ENCODE data around the gene EDAR. TPM values are rescaled to one million over a fixed set of nuclear protein-coding genes. Genes with fewer than 3 reads are reported as not detected.
A peak's percentile ranks its signal among the peaks of the same experiment; 100 is the strongest.

The EDAR gene
- total and polyA plus RNA-seq, 4 experiments from 2014 or later = 3.0 to 6.3 (median 4.6) TPM

DNA sequence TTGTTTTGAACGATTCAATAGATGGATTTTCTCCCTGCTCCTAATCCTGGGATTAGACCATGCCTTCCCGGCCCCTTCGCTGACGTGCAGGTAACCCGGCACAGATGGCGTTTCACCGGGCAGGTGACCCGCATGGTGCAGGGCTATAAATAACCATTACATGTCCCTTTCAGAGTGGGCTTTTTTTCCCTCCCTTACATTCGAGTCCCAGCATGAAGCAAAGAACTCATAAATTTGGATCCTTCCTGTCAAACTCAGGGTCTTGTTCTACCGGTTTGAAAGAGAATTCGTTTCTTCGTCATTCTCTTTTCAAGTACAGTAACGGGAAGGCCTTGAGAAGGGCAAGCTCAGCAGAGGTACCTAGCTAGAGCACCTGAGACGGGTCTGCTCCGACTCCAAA lies 46.1 kb downstream of the EDAR start:
- H3K36me3 Mint-ChIP-seq = peaks cover under 1 to 11% of the 10 kb centered on the region in 2 donors
- H3K27me3 Mint-ChIP-seq = no peaks in the 10 kb centered on the region
- H3K9me3 Mint-ChIP-seq = peaks cover 0 to 26% (median 17%) of the 10 kb centered on the region in 8 donors
- no peak overlapping the region for H3K27ac ChIP-seq (ENCODE audit: low read depth, low read length)
- H3K36me3 ChIP-seq (ENCODE audit: insufficient read depth, low read length) = no peaks in the 10 kb centered on the region
- ChIA-PET POLR2A (ENCODE audit: partially characterized antibody) (no interaction called here), CTCF (ENCODE audit: partially characterized antibody) (no interaction called here)
- no peak overlapping the region for H3K4me3 ChIP-seq (ENCODE audit: low read length in 2 of 2)
- H3K4me1 Mint-ChIP-seq = peaks cover 5 to 15% (median 10%) of the 10 kb centered on the region in 4 donors
- no peaks in the 10 kb centered on the region for H3K27me3 ChIP-seq (ENCODE audit: insufficient read depth, low read length)
- DNase-seq = no peak
- no peak overlapping the region for H3K27ac Mint-ChIP-seq
- H3K4me3 Mint-ChIP-seq = no peak overlapping the region
- H3K9me3 ChIP-seq (ENCODE audit: control insufficient read depth in 1 of 2, low read length in 2 of 2) = peaks cover 0 to 4% of the 10 kb centered on the region in 2 donors
- H3K4me1 ChIP-seq (ENCODE audit: insufficient read depth, low read length) = no peaks in the 10 kb centered on the region
- intact Hi-C loops (cut with micrococcal nuclease) = no loop called here

GRCh38 chr2:108942231-108942825 lies 46.7 kb downstream of the EDAR start:
- Mint-ChIP-seq H3K27me3 (no peaks in the 10 kb centered on the region), H3K9me3 (peaks cover 0 to 21% (median 13%) of the 10 kb centered on the region in 8 donors), H3K4me1 (peaks cover 9 to 20% (median 13%) of the 10 kb centered on the region in 4 donors), H3K36me3 (peaks cover 0 to 10% of the 10 kb centered on the region in 2 donors), H3K27ac (no peak overlapping the region), H3K4me3 (peak overlapping the region in 1 of 8 donors; percentile 21)
- no peak for DNase-seq
- Histone ChIP-seq H3K4me1 (ENCODE audit: insufficient read depth, low read length) (no peaks in the 10 kb centered on the region), H3K27me3 (ENCODE audit: insufficient read depth, low read length) (no peaks in the 10 kb centered on the region), H3K27ac (ENCODE audit: low read depth, low read length) (no peak overlapping the region), H3K36me3 (ENCODE audit: insufficient read depth, low read length) (no peaks in the 10 kb centered on the region), H3K4me3 (ENCODE audit: low read length in 2 of 2) (no peak overlapping the region), H3K9me3 (ENCODE audit: control insufficient read depth in 1 of 2, low read length in 2 of 2) (peaks cover 0 to 4% of the 10 kb centered on the region in 2 donors)
- ChIA-PET CTCF (ENCODE audit: partially characterized antibody) (no interaction called here), POLR2A (ENCODE audit: partially characterized antibody) (interaction anchor here (0.7 kb wide), 1 partner anchor 48 kb away, joined by 3 read pairs; no protein-coding TSS in a partner anchor)
- intact Hi-C loops (cut with micrococcal nuclease) = no loop called here

DNA sequence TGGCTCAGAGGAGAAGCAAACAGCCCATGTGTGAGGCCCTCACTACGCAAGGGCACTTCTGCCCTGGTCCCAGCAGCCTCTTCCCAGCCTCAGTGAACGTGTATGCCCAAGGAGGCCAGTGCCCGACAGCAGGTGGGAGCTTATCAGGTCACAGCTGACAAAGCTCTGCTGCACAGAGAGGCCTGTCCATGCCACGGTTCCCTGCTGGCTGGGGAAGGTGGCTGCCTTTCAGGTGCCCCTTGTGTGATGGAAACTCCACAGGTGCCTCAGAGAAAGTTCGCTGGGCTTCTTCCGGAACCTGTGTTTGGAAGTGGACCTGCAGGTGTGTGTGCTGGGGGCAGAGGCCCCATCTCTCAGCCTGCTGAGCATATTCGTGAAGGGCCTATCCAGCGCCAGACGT lies 47.3 kb downstream of the EDAR start:
- no peaks in the 10 kb centered on the region for H3K27me3 Mint-ChIP-seq
- peak overlapping the region in 1 of 7 donors; percentile 21 for H3K27ac Mint-ChIP-seq

DNA sequence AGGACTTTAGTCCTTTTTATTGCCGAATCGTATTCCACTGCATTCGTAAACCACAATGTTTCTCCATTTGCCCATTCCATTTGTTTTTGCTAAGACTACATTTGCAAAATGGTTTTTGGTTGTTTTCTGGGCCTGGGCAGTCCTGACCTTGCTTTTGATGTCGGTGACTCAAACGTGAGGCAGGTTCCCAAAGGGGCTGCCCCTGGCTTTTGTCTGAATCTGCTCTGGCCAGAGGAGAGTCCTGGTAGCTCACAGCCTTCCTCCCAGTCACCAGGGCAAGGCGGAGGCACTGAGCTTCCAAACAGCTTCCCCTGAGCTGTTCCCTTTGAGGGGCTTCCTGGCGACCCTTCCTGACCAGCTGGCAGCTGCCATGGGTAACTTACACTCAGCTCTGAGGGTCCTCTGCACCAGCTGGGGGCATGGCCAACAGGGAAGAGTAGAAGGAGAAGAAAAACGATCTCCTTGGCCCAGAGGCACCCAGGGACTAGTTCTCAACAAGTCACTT lies 47.8 kb downstream of the EDAR start:
- Histone ChIP-seq H3K27me3 (ENCODE audit: insufficient read depth, low read length) (no peaks in the 10 kb centered on the region), H3K4me1 (ENCODE audit: insufficient read depth, low read length) (no peaks in the 10 kb centered on the region), H3K27ac (ENCODE audit: low read depth, low read length) (no peak overlapping the region), H3K4me3 (ENCODE audit: low read length in 2 of 2) (no peak overlapping the region), H3K9me3 (ENCODE audit: control insufficient read depth in 1 of 2, low read length in 2 of 2) (no peaks in the 10 kb centered on the region), H3K36me3 (ENCODE audit: insufficient read depth, low read length) (no peaks in the 10 kb centered on the region)
- ChIA-PET POLR2A (ENCODE audit: partially characterized antibody) (interaction anchor here (0.6 kb wide), 1 partner anchor 24 kb away, joined by 3 read pairs; no protein-coding TSS in a partner anchor), CTCF (ENCODE audit: partially characterized antibody) (interaction anchor here (0.5 to 1.8 kb wide), 2 partner anchors 12 to 24 kb away, joined by 4 to 8 read pairs; no protein-coding TSS in a partner anchor)
- DNase-seq = no peak
- Mint-ChIP-seq H3K4me3 (no peak overlapping the region), H3K36me3 (peaks cover 0 to under 1% of the 10 kb centered on the region in 2 donors), H3K27me3 (no peaks in the 10 kb centered on the region), H3K4me1 (peaks cover 11 to 23% (median 16%) of the 10 kb centered on the region in 4 donors), H3K9me3 (peaks cover 0 to 9% (median 2%) of the 10 kb centered on the region in 8 donors), H3K27ac (no peak overlapping the region)
- intact Hi-C loops (cut with micrococcal nuclease) = no loop called here

More for the DNA sequence above, 47.3 kb downstream of the EDAR start:
- Mint-ChIP-seq H3K9me3 (peaks cover 0 to 15% (median 7%) of the 10 kb centered on the region in 8 donors), H3K4me1 (peaks cover 11 to 23% (median 16%) of the 10 kb centered on the region in 4 donors), H3K4me3 (peak overlapping the region in 1 of 8 donors; percentile 21), H3K36me3 (peaks cover 0 to 6% of the 10 kb centered on the region in 2 donors)
- no peak overlapping the region for H3K4me3 ChIP-seq (ENCODE audit: low read length in 2 of 2)
- H3K27me3 ChIP-seq (ENCODE audit: insufficient read depth, low read length) = no peaks in the 10 kb centered on the region
- H3K4me1 ChIP-seq (ENCODE audit: insufficient read depth, low read length) = no peaks in the 10 kb centered on the region
- no peak for DNase-seq
- no peak overlapping the region for H3K27ac ChIP-seq (ENCODE audit: low read depth, low read length)
- CTCF ChIA-PET (ENCODE audit: partially characterized antibody) = interaction anchor here (0.5 to 1.8 kb wide), 2 partner anchors 13 to 24 kb away, joined by 4 to 8 read pairs; no protein-coding TSS in a partner anchor
- H3K36me3 ChIP-seq (ENCODE audit: insufficient read depth, low read length) = no peaks in the 10 kb centered on the region
- POLR2A ChIA-PET (ENCODE audit: partially characterized antibody) = interaction anchor here (0.7 kb wide), 1 partner anchor 49 kb away, joined by 3 read pairs; no protein-coding TSS in a partner anchor
- intact Hi-C loops (cut with micrococcal nuclease) = no loop called here
- peaks cover 0 to 4% of the 10 kb centered on the region in 2 donors for H3K9me3 ChIP-seq (ENCODE audit: control insufficient read depth in 1 of 2, low read length in 2 of 2)

- Mint-ChIP-seq H3K27ac (no peak overlapping the region), H3K4me1 (peaks cover 11 to 23% (median 17%) of the 10 kb centered on the region in 4 donors), H3K36me3 (no peaks in the 10 kb centered on the region), H3K9me3 (no peaks in the 10 kb centered on the region), H3K4me3 (no peak overlapping the region), H3K27me3 (no peaks in the 10 kb centered on the region)
- intact Hi-C loops (cut with micrococcal nuclease) = no loop called here
- no peaks in the 10 kb centered on the region for H3K9me3 ChIP-seq (ENCODE audit: control insufficient read depth in 1 of 2, low read length in 2 of 2)
- H3K27me3 ChIP-seq (ENCODE audit: insufficient read depth, low read length) = no peaks in the 10 kb centered on the region
- H3K4me1 ChIP-seq (ENCODE audit: insufficient read depth, low read length) = no peaks in the 10 kb centered on the region
- no peaks in the 10 kb centered on the region for H3K36me3 ChIP-seq (ENCODE audit: insufficient read depth, low read length)
- no peak overlapping the region for H3K27ac ChIP-seq (ENCODE audit: low read depth, low read length)
- POLR2A ChIA-PET (ENCODE audit: partially characterized antibody) = no interaction called here
- no peak for DNase-seq
- H3K4me3 ChIP-seq (ENCODE audit: low read length in 2 of 2) = no peak overlapping the region
- CTCF ChIA-PET (ENCODE audit: partially characterized antibody) = interaction anchor here (1.8 kb wide), 1 partner anchor 11 kb away, joined by 8 read pairs; no protein-coding TSS in a partner anchor
Measured at GRCh38 chr2:108940156-108940555, 48.9 kb downstream of the EDAR start.

DNA sequence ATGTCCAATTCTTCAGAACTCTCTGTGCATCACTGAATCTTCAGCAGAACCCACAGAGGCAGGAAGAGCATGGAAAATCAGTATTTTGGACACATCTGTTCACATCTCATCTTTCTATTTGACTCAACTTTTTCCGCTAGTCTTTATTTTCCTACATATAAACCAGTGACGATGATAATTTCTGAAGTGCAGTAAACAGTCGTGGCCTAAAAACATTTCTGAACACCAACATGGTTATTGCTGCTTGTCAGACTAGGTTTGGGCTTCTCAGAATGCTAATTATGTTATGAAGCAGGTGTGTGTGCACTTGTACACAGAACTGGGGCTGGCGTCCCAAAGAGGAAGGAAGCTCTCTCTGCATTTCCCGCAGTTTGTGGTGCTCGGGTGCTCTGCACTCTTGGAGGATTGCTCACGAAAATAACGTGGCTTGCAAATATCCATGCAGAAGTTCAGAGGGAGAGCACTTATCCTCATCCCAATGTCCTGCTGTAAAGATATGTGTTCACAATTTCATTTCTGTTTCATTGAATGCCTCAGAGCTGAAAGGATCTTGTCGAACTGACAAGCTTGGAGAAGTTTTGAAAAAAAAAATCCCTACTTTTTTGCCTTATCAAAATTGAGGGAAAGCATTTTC lies 50.8 kb downstream of the EDAR start:
- intact Hi-C loops (cut with micrococcal nuclease) = no loop called here
- peak overlapping the region in 5 of 8 donors; percentile 23 to 70 (median 44) for H3K4me3 Mint-ChIP-seq
- Histone ChIP-seq H3K36me3 (ENCODE audit: insufficient read depth, low read length) (no peaks in the 10 kb centered on the region), H3K27ac (ENCODE audit: low read depth, low read length) (no peak overlapping the region), H3K4me3 (ENCODE audit: low read length in 2 of 2) (no peak overlapping the region), H3K27me3 (ENCODE audit: insufficient read depth, low read length) (no peaks in the 10 kb centered on the region), H3K4me1 (ENCODE audit: insufficient read depth, low read length) (no peaks in the 10 kb centered on the region), H3K9me3 (ENCODE audit: control insufficient read depth in 1 of 2, low read length in 2 of 2) (no peaks in the 10 kb centered on the region)
- no peaks in the 10 kb centered on the region for H3K9me3 Mint-ChIP-seq
- peaks cover 11 to 23% (median 18%) of the 10 kb centered on the region in 4 donors for H3K4me1 Mint-ChIP-seq
- ChIA-PET POLR2A (ENCODE audit: partially characterized antibody) (no interaction called here), CTCF (ENCODE audit: partially characterized antibody) (no interaction called here)
- H3K36me3 Mint-ChIP-seq = no peaks in the 10 kb centered on the region
- DNase-seq = peak in 1 of 5 donors; percentile 10
- peak overlapping the region in 2 of 7 donors; percentile 23 to 47 for H3K27ac Mint-ChIP-seq
- no peaks in the 10 kb centered on the region for H3K27me3 Mint-ChIP-seq

DNA sequence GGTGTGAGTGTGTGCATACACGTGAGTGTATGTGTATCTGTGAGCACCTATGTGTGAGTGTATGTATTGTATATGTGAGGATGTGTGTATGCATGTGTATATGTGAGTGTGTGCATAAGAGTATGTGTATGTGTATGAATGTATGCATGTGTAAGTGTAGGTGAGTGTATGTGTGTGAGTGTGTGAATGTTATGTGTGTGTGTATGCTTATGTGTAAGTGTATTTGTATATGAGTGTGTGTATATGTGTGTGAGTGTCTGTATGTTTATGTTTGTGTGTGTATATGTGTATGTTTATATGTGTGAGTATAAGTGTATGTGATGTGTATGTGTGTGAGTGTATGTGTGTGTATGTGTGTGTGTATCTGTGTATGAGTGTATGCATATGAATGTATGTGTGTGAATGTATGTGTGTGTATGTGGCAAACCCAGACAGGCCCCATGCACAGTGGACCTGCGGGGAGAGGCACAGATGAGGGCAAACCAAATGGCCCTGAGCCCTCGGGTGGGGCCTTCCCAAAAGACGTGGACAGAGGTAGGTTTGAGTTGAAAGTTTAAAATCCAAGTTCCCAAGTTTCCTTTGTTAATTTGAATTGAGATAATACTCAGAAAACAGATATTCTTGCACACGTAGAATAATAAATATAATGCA lies 51.5 kb downstream of the EDAR start:
- CTCF ChIA-PET (ENCODE audit: partially characterized antibody) = no interaction called here
- POLR2A ChIA-PET (ENCODE audit: partially characterized antibody) = no interaction called here
- Histone ChIP-seq H3K27ac (ENCODE audit: low read depth, low read length) (no peak overlapping the region), H3K36me3 (ENCODE audit: insufficient read depth, low read length) (no peaks in the 10 kb centered on the region), H3K27me3 (ENCODE audit: insufficient read depth, low read length) (no peaks in the 10 kb centered on the region), H3K4me1 (ENCODE audit: insufficient read depth, low read length) (no peaks in the 10 kb centered on the region), H3K9me3 (ENCODE audit: control insufficient read depth in 1 of 2, low read length in 2 of 2) (no peaks in the 10 kb centered on the region), H3K4me3 (ENCODE audit: low read length in 2 of 2) (no peak overlapping the region)
- intact Hi-C loops (cut with micrococcal nuclease) = no loop called here
- H3K4me3 Mint-ChIP-seq = peak overlapping the region in 3 of 8 donors; percentile 0 to 5 (median 2)
- peaks cover 11 to 23% (median 18%) of the 10 kb centered on the region in 4 donors for H3K4me1 Mint-ChIP-seq
- no peaks in the 10 kb centered on the region for H3K36me3 Mint-ChIP-seq
- no peaks in the 10 kb centered on the region for H3K27me3 Mint-ChIP-seq
- peak overlapping the region in 3 of 7 donors; percentile 0 to 9 (median 3) for H3K27ac Mint-ChIP-seq
- no peak for DNase-seq
- H3K9me3 Mint-ChIP-seq = no peaks in the 10 kb centered on the region
